H1 (cell line): ENCODE data around the gene RSPH9.

Source experiments
- CEBPB ChIP-seq: IDR thresholded peaks from 2 replicates; pipeline ENCODE4 v1.6.1; 2012; ENCODE audit warnings: low read depth, low read length
- CREB1 ChIP-seq: IDR thresholded peaks from 2 replicates; pipeline ENCODE4 v1.6.1; 2012; ENCODE audit warnings: inconsistent platforms
- MAFK ChIP-seq: IDR thresholded peaks from 2 replicates; pipeline ENCODE4 v1.6.1; 2012; ENCODE audit warnings: low read depth, mild to moderate bottlenecking, improper control_type of control experiment, low read length
- POLR2A ChIP-seq, 2 experiments: IDR thresholded peaks; 1 replicate in 1 of 2; 2 replicates in 1 of 2; pipeline ENCODE4 v1.6.1; 2011; ENCODE audit warnings: low read depth in 2 of 2, low read length in 2 of 2, mild to moderate bottlenecking in 2 of 2; ENCODE audit errors: control extremely low read depth in 1 of 2
- RAD21 ChIP-seq, 2 experiments: IDR thresholded peaks in 1 of 2; conservative IDR thresholded peaks in 1 of 2; 2 replicates each; pipeline ENCODE4 v1.6.1; 2011; ENCODE audit warnings: low read depth in 2 of 2, low read length in 2 of 2, improper control_type of control experiment in 1 of 2, inconsistent platforms in 1 of 2, mild to moderate bottlenecking in 1 of 2, moderate library complexity in 1 of 2
- RFX5 ChIP-seq: IDR thresholded peaks from 2 replicates; pipeline ENCODE4 v1.6.1; 2011; ENCODE audit warnings: low read depth, low read length, improper control_type of control experiment, borderline replicate concordance
- SIN3A ChIP-seq, 2 experiments: IDR thresholded peaks in 1 of 2; conservative IDR thresholded peaks in 1 of 2; 2 replicates each; pipeline ENCODE4 v1.6.1; 2011 to 2012; ENCODE audit warnings: low read length in 2 of 2, improper control_type of control experiment in 1 of 2, low read depth in 1 of 2, mild to moderate bottlenecking in 1 of 2
- TF ChIP-seq, protein P1 (sequence below), 3 experiments: IDR thresholded peaks; 1 replicate in 2 of 3; 2 replicates in 1 of 3; pipeline versions ENCODE4 v1.5.1 to v1.6.1; 2011; ENCODE audit warnings: low read length in 3 of 3, mild to moderate bottlenecking in 3 of 3, inconsistent platforms in 2 of 3, low read depth in 1 of 3, moderate library complexity in 1 of 3; ENCODE audit not compliant: insufficient read depth in 1 of 3; ENCODE audit errors: control extremely low read depth in 1 of 3
- TF ChIP-seq, protein P2 (sequence below): IDR thresholded peaks from 2 replicates; pipeline ENCODE4 v1.6.1; 2012; ENCODE audit warnings: inconsistent platforms

DNA sequence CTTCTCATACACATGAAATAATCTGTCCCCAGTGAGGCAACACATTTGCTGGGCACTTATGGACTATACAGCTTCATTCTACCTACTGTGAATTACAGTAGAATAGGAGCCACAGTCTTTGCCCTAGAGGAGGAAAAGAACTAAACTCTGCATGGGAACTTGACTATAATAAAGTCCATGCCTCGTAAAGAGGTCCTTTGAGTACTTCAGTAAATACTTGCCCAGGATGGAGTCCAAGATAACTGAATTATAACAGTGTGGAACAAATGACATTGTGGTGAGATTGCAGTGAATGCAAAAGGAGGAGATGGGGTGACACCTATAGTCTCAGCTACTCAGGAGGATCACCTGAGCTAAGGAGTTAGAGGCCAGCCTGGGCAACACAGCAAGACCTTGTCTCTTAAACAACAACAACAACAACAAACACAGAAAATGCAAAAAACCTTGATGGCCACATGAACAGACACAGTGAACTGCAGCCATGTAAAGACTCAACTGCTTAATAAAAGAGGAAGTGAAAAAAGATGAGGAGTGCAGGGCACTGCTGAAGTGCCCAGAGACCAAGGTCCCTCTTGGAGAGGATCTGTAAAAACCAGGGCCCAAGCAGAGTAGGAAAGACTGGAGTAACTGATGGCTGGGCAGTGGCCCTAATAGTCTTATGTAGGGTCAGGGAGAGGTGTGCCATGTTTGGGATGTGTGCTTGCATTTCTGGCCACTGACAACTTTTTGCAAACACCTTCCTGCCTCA lies 39.0 kb downstream of the RSPH9 start:
- TF ChIP-seq CREB1 (no peak), MAFK (no peak), POLR2A (IDR thresholded peaks at IDR 0.05; ENCODE audit: control extremely low read depth in 1 of 2, low read depth in 2 of 2, low read length in 2 of 2) (no peak), RAD21 (IDR thresholded peaks at IDR 0.05 in 1 of 2, conservative IDR thresholded peaks at IDR 0.05 in 1 of 2; ENCODE audit: low read depth in 2 of 2, low read length in 2 of 2) (no peak), RFX5 (no peak), CEBPB (no peak), SIN3A (conservative IDR thresholded peaks at IDR 0.05 in 1 of 2, IDR thresholded peaks at IDR 0.05 in 1 of 2; ENCODE audit: low read depth in 1 of 2, low read length in 2 of 2) (no peak)
- TF ChIP-seq, protein P1, sequence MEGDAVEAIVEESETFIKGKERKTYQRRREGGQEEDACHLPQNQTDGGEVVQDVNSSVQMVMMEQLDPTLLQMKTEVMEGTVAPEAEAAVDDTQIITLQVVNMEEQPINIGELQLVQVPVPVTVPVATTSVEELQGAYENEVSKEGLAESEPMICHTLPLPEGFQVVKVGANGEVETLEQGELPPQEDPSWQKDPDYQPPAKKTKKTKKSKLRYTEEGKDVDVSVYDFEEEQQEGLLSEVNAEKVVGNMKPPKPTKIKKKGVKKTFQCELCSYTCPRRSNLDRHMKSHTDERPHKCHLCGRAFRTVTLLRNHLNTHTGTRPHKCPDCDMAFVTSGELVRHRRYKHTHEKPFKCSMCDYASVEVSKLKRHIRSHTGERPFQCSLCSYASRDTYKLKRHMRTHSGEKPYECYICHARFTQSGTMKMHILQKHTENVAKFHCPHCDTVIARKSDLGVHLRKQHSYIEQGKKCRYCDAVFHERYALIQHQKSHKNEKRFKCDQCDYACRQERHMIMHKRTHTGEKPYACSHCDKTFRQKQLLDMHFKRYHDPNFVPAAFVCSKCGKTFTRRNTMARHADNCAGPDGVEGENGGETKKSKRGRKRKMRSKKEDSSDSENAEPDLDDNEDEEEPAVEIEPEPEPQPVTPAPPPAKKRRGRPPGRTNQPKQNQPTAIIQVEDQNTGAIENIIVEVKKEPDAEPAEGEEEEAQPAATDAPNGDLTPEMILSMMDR (IDR thresholded peaks at IDR 0.05; ENCODE audit: control extremely low read depth in 1 of 3, insufficient read depth in 1 of 3, low read depth in 1 of 3, low read length in 3 of 3): no peak
- TF ChIP-seq, protein P2, sequence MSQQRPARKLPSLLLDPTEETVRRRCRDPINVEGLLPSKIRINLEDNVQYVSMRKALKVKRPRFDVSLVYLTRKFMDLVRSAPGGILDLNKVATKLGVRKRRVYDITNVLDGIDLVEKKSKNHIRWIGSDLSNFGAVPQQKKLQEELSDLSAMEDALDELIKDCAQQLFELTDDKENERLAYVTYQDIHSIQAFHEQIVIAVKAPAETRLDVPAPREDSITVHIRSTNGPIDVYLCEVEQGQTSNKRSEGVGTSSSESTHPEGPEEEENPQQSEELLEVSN: no peak
